NCI-H345 treated with DMSO at 0.1 percent for 48 hours (cell line): ENCODE data around the gene LAMA5.

ENCODE experiments used
- DNase-seq: peaks from one replicate; lab custom pipeline; 2025; ENCODE audit not compliant: unreplicated experiment; lab: John Stamatoyannopoulos, UW

The LAMA5 gene

GRCh38 chr20:62372042-62372993 is 5.2 kb upstream of the LAMA5 start:
- DNase-seq, result no peak

DNA sequence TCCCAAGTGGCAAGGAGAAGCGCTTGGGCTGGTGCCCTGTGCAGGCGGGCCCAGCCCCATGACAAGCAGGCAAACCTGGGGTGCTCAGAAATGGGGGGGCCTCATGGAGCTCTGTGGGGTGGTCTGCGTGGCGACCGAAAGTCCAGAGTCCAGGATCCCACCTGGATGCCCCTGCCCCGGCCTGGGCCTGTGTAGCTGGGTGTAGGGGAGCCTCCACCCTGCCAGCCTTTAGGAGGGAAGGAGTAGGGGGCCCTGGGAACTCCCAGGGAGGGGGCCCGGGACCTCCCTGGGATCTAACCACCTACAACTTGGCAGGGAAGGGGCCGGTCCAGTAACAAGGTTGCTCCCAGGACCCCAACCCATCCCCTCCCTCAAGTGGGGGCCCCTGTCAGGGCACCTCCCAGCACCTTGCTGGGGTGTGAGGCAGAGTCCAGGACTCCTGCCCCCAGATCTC is 4.5 kb upstream of the LAMA5 start:
- no peak for DNase-seq

DNA sequence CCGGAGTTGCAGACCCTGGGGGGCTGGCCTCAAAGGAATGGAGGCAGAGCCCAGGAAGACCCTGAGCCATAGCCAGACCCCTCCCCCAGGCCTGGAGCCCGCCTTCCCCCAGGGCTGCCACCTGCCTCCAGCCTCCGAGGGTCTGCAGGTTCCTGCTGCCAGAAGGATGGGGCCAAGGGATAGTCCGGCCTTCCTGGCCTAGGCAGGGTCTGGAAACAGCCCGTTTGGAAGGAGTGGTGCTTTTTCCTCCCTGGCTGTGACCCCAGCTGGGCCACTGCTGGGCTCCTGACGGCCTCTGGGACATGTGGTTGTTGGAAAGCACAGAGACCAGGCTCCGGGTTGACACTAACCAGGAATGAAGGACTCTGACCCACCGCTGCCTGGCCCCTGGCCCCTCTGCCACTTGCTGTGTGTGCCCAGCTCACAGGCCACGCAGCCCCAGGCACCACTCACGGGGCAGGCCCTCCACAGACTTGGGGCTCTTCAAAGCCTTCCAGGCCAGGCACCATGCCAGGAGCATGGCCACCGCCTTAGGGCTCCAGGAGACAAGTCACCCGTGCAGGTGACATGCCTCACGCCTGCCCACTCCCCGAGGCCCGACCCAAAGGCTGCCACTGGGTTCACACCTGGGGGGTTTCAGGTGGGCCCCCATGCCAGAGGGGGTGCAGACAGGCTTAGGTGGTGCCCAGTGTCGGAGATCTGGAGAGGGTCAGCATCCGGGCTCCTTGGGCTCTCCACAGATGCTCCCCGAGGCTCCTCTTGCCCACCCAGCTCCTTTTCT is 3.9 kb upstream of the LAMA5 start:
- DNase-seq, result no peak

DNA sequence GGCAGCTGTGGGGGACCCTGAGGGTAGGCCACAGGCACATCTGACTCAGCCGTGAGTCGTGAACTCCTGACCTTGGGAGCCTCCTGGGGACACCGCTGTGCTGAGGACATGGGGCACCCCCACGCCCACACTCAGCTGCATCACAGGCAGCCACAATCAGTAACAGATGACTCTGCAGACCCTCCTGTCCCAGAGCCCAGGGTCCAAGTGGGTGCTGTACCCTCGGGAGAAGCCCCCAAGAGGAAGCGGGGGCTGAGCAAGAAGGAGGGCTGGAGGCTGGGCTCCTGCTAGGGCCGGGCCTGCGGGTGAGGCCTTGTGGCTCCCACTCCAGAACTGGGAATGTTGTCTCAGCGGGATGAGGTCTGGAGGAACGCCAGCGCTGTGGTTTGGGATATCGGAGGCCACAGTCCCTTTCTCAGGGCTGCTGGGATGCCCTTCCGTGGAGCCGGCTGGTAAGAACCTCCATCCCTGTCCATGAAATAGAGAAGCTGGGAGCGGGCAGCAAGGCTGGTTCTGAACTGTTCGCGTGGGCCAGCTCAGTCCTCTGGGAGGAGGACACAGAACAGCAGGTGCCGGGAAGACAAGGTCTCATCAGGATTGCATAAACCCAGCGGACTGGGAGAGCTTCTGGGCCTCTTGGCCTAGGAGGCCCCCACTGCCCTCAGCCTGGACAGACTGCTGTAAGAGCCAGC is 3.1 kb upstream of the LAMA5 start:
- no peak for DNase-seq

DNA sequence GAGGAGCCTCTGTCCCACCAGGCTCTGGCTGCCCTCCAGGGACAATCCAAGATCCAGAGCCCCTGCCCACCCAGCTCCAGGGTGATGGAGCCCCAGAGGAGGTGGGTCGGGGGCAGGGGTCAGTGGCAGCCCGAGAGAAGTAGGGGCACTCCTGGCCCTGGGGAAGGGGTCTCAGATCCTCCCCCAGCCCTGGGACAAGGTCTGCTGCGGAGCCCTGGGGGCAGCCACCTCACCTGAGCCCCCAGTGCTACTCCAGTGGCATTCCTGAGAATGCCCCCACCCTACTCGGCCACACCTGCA is 2.7 kb upstream of the LAMA5 start:
- DNase-seq, result no peak

- no peak for DNase-seq
Measured at GRCh38 chr20:62368976-62369814, 2.1 kb upstream of the LAMA5 start.

GRCh38 chr20:62368392-62368975 is 1.4 kb upstream of the LAMA5 start:
- no peak for DNase-seq

GRCh38 chr20:62367633-62368391 is 700 bp upstream of the LAMA5 start:
- DNase-seq, result peak; percentile 48

DNA sequence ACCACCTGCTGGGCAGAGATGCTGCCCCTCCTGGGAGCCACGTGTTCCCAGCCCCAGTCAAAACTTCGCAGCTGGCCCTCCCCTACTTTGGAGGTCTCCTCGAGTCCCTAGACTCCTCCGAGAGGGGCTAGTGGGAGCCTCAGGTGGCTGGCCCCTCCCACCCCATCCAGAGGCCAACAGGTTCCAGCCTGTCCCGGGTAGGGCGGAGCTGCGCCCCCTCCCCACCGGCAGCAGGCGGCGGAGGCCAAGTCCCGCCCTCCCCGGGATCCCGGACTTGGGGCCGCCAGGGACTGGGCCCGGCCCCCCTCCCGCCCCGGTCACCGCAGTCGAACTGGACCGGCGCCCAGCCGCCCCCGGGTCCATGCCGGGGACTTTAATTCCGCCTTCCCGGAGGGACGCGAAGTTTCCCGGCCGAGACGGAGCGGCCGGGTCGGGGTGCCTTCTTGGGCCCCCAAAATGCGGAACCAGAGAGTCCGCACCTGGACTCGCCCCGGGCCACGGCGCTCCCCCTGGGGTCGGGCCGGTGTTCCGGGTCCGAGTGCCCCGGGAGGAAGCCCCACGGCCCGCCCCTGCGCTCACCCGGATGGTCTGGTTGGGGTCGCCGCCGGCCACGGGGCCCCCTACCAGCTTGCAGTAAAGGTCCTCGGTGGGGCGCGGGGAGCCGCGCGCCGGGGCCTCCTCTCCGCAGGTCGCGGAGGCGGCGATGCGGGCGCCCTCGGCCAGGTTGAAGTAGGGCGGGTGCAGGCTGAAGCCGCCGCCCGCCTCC is 559 bp downstream of the LAMA5 start:
- DNase-seq, result peak; percentile 43

DNA sequence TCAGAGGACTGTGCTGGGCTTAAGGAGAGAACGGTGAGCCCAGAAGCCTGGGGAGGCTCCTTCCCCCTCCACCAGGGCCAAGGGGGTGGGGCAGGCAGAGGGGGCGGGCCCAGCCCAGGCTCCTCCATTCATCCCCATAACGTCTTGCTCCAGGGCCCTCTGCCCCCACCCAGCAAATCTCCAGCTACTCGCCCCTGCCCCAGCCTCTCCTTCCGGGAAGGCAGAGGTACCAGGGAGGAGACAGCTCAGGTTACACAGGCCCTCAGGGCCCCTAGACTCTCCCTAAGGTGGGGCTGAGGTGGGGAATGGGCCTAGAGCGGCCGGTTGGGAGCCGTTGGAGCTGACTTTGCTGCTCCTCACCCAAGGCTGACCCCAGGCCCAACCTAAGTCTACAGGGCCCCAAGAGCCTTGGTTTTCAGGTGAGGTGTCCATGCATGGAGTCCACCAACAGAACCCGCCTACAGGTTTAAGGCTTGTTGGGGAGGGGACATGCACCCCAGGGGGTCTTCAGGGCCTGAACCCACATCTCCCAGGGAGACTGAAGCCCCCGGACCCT is 1.2 kb downstream of the LAMA5 start:
- no peak for DNase-seq

GRCh38 chr20:62364911-62365736 is 2.0 kb downstream of the LAMA5 start:
- DNase-seq, result no peak

DNA sequence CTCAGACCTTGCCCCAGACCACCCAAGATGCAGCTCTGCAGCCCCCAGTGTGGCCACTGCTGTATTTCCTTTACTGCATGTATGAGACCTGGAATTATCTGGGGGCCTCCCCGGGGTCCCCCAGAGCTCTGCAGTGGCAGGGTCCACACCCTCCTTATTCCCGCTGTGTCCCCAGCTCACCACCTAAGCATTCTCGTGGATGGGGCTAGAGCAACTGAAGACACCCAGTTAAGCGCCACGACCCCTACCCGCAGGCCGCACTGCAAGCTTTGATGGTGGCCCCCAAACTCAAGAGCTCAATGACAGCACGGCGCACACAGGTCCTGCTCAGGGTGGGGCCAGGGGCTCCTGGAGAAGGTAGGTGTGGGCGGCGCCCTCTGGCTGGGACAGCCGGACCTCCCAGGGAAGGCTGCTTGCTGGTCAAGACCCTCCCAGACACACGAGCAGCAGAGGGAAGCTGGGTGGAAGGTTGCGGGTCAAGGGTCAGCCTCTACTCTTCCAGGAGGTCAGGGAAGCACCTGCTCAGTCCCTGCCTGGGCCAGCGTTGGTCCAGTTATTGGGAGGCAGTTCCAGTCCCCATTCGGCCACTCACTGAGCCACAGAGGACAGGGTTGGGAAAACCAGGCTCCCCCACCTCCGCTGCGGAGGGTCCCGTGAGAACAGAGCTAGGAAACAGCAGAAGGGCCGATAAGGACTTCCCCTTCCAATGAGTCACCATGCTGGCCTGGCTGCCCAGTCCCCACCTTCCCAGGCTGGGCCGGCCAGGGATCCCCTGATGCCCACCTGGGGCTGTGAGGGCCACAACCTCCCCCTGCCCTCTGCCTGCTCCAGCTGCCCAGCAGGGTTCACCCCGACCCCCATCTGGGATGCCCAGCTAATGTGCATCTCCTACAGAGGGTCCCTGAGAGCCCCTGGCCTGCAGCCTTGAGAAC is 2.9 kb downstream of the LAMA5 start:
- DNase-seq, result no peak

DNA sequence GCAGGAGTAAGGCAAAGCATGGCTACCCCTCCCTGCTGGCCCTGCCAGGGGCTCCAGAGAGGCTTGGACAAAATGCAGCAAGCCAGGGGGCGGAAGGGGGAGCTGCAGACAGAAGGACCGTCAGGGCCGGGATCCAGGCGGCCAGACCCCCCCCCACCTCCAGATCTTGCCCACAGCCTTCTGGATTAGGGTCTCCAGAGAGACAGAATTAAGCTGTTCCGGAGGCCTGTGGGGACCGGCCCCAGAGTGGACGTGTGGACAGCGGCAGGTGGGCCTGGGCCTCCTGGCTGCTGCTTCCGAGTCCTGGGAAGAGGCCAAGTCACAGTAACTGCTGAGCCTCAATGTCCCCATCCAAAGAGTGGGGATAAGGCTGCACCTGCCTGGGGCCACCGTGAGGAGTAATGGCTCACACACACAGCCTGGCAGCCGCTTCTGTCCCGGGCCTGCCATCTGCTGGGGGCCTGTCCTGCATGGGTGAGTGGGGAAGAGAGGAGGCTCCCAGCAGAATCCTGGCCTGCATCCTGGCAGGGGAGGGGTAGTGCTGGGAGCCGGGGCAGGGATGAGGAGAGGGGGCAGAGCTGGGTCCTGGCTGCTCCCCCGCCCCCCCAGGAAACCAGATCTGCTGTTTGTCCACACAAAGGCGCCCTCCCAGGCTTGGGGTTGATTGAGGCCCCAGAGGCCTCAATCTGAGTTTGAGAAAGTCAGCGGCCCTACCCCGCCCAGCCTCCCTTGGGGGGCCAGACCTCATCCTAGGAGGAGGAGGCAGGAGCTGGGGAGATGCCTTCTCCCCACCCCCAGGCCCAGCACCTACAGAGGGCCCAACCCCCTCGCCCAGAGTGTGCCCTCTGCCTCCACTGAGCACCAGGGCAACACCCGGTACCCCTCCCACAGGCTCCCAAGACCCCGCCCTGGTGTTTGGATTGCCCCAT is 3.9 kb downstream of the LAMA5 start:
- DNase-seq, result no peak

DNA sequence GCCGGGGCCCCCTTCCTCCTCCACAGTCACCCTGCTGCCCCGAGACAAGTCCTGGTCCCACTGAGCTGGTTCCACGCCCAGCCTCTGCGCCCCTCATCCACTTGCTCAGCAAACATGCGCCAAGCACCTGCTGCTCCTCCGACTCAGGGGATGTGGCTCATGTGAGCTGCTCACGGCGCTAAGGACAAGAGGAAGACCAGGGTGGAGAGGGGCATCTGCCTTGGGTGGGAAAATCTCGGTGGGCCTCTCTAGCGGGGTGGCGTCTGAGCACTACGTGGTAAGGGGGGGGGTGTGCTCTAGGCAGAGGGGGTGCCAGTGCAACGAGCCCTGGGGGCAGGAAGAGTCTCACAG is 4.5 kb downstream of the LAMA5 start:
- no peak for DNase-seq

DNA sequence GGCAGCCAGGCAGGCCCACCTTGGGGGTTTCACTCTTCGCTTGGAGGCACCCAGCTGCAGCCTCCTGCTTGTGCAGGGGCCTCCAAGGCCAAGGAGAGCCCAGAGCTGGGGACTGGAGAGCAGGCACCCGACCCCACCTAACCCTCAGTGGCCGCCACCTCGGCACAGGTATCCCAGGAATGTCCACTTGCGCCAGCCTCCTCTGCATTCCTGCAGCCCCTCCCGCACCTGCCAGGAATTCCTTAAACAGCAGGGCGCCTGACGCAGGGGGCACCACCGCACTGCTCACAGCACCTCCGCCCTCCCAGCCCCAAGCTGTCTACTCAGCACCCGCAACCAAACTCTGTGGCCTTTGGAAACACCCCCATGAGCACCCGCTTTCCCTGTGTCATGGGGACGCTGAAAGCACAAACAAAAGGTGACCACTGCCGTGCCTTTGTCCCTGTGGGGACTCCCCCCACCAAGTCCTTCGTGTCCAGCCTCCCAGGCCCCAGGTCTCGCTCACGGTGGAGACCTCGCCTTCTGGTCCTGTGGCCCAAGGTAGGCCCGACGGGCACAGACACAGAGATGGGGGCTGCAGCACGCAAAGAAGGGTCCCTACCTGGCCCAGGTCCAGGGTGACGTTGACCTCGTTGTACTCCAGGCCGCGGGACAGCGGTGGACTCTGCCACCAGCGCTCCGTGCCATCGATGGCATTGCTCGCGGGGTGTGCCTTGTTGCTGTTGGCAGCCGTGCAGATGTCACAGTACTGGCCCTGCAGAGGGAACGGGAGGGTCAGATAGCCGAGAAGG is 5.1 kb downstream of the LAMA5 start:
- DNase-seq, result no peak
